OCI-LY7 (cell line): ENCODE measurements around the gene MARCHF4. TPM values are rescaled to one million over a fixed set of nuclear protein-coding genes. Genes with fewer than 3 reads are reported as not detected.

Experiments used
- small RNA-seq: library from RNA; depleted of rRNA; stranded (forward); fragments of <200 nt; gene quantifications from one replicate; pipeline ENCODE3, GENCODE V24; 2014
- total RNA-seq, 2 experiments: library from RNA; depleted of rRNA in 1 of 2; stranded (reverse); fragments of >200 nt in 1 of 2; shearing (Covaris generic) in 1 of 2; gene quantifications; 2 replicates each; pipeline ENCODE4 v1.2.3, GENCODE V29; 2014 to 2022

The MARCHF4 gene
- total RNA-seq, 2 experiments from 2014 or later: not detected

Small RNAs within 50 kb of the gene (small RNA-seq; reads per million reads assigned to genes)
- not detected for gene RF00019

Other genes with a start within 250 kb of the MARCHF4 start
- gene SMARCAL1, start 40.0 kb upstream of the MARCHF4 start, total RNA-seq (2014; rRNA removed; shearing (Covaris generic)): 11.0 and 12.2 TPM in 2 replicates
- 24.9 and 26.1 TPM in 2 replicates for gene SMARCAL1, start 40.0 kb upstream of the MARCHF4 start, total RNA-seq (2022)
- 4,020 and 4,194 TPM in 2 replicates for gene RPL37A, start 126.4 kb upstream of the MARCHF4 start, total RNA-seq (2014; rRNA removed; shearing (Covaris generic))
- gene RPL37A, start 126.4 kb upstream of the MARCHF4 start, total RNA-seq (2022): 3,282 and 3,500 TPM in 2 replicates